Spleen (tissue), 11 donors: ENCODE results near the gene AMN. TPM values are rescaled to one million over a fixed set of nuclear protein-coding genes. Genes with fewer than 3 reads are reported as not detected.

ENCODE experiments used
- DNase-seq: peaks from one replicate; pipeline ENCODE4 v3.0.0-alpha.2; 2020
- H3K27ac ChIP-seq, 8 donors: fragments of 200-600 bp; sonication (generic) in 7 of 8; 1 replicate in 4 of 8; 2 replicates in 4 of 8; pipeline versions ENCODE4 v1.5.0 to v1.8.0; 2016 to 2021; ENCODE audit warnings: inconsistent platforms in 4 of 8, mild to moderate bottlenecking in 4 of 8, moderate library complexity in 1 of 8
- H3K27me3 ChIP-seq, 7 donors: fragments of 200-600 bp; sonication (generic) in 6 of 7; replicated peaks in 1 of 7; 1 replicate in 4 of 7; 2 replicates in 3 of 7; pipeline versions ENCODE4 v1.5.0 to v1.8.0; 2016 to 2021; ENCODE audit warnings: inconsistent platforms in 3 of 7, mild to moderate bottlenecking in 1 of 7
- H3K36me3 ChIP-seq, 6 donors: fragments of 200-600 bp; sonication (generic) in 5 of 6; 1 replicate in 4 of 6; 2 replicates in 2 of 6; pipeline versions ENCODE4 v1.5.0 to v1.8.0; 2016 to 2021; ENCODE audit warnings: inconsistent platforms in 2 of 6
- H3K4me1 ChIP-seq, 6 donors: fragments of 200-600 bp; sonication (generic) in 5 of 6; 1 replicate in 3 of 6; 2 replicates in 3 of 6; pipeline versions ENCODE4 v1.5.0 to v1.8.0; 2016 to 2021; ENCODE audit warnings: inconsistent platforms in 3 of 6
- H3K4me3 ChIP-seq, 8 donors: fragments of 200-600 bp; sonication (generic) in 7 of 8; 1 replicate in 4 of 8; 2 replicates in 4 of 8; pipeline versions ENCODE4 v1.5.0 to v1.8.0; 2016 to 2021; ENCODE audit warnings: inconsistent platforms in 4 of 8, mild to moderate bottlenecking in 4 of 8, moderate library complexity in 2 of 8
- H3K9me3 ChIP-seq, 8 donors: fragments of 200-600 bp; sonication (generic) in 7 of 8; 1 replicate in 4 of 8; 2 replicates in 4 of 8; pipeline versions ENCODE4 v1.5.0 to v1.8.0; 2016 to 2021; ENCODE audit warnings: inconsistent platforms in 4 of 8
- CTCF ChIP-seq, 11 experiments: fragments of 200-600 bp in 7 of 11; fragments of 450-650 bp in 4 of 11; sonication (generic) in 4 of 11; IDR thresholded peaks in 8 of 11; conservative IDR thresholded peaks in 3 of 11; 1 replicate in 7 of 11; 2 replicates in 4 of 11; pipeline versions ENCODE4 v1.4.0 to v1.8.0; 2016 to 2021; ENCODE audit warnings: antibody characterized with exemption in 11 of 11, inconsistent platforms in 4 of 11, mild to moderate bottlenecking in 1 of 11
- POLR2A ChIP-seq, 3 donors: fragments of 450-650 bp; IDR thresholded peaks; one replicate each; pipeline ENCODE4 v1.5.1; 2017; ENCODE audit warnings: antibody characterized with exemption in 3 of 3, mild to moderate bottlenecking in 1 of 3
- POLR2AphosphoS5 ChIP-seq, 3 donors: sonication (generic); formaldehyde crosslinking; IDR thresholded peaks; one replicate each; pipeline ENCODE4 v1.5.1; 2017; ENCODE audit warnings: antibody characterized with exemption in 3 of 3
- WGBS, 5 donors: extraction: QIAGEN DNeasy Blood & Tissue Kit in 3 of 5; methylation state at CpG; one replicate each; pipeline versions ENCODE4 v1.1.5 to v1.1.7; 2013 to 2018; 5-methylcytosine and 5-hydroxymethylcytosine counted together
- intact Hi-C: fragments of 100-400 bp; cut with DNase I; formaldehyde crosslinking; loops from one replicate; pipeline ENCODE4 v1.15.0; 2023; ENCODE audit warnings: low total_unique reads
- polyA plus RNA-seq, 3 donors: library from polyadenylated mRNA; stranded (reverse); fragments of 200-250 nt; gene quantifications; one replicate each; pipeline ENCODE4 v1.2.1, GENCODE V29; 2013
- total RNA-seq, 7 donors: library from RNA; depleted of rRNA in 3 of 7; stranded (reverse); fragments of >200 nt in 3 of 7; fragmentation: NEBNext Ultra II Directional in 4 of 7; extraction: Animal tissue kit (Norgen Biotek cat#: 25700) in 4 of 7; gene quantifications; one replicate each; pipeline versions ENCODE4 v1.1.0 to v1.2.1, GENCODE V29; 2016 to 2021
- donor health status: healthy with polysubstance abuse.
- donor health status: DM: no; HTN: no; CAD: no; lungs with moderate emphysema.
- donor health status: DM: no; HTN: no; CAD: no.
- donor health status: Bipolar disorder and iron deficiency.
- donor health status: healthy.
- donor health status: DM: no; HTN: no; CAD: no.
- donor health status: DM: yes; HTN: yes; CAD: no.

AMN gene
- total and polyA plus RNA-seq, 10 donors = 0.65 to 3.0 (median 2.2) TPM

- Histone ChIP-seq H3K4me1 (no peaks in the 10 kb centered on the region), H3K27ac (no peak overlapping the region), H3K9me3 (no peaks in the 10 kb centered on the region), H3K4me3 (no peak overlapping the region), H3K36me3 (peaks cover 0 to 100% (median 89%) of the 10 kb centered on the region in 6 donors), H3K27me3 (no peaks in the 10 kb centered on the region)
- TF ChIP-seq CTCF (IDR thresholded peaks at IDR 0.05 in 8 of 11, conservative IDR thresholded peaks at IDR 0.05 in 3 of 11) (no peak), POLR2A (IDR thresholded peaks at IDR 0.05) (no peak), POLR2AphosphoS5 (IDR thresholded peaks at IDR 0.05) (no peak)
- 90 to 95% (median 92%) methylated on average over 17 to 21 of the region's 21 CpGs for WGBS, 5 donors
- peak; percentile 41 for DNase-seq
- intact Hi-C loops = no loop called here
These were observed 44.4 kb downstream of the AMN start for GRCh38 chr14:102966681-102967505.

GRCh38 chr14:102967506-102967795 lies 45.0 kb downstream of the AMN start:
- WGBS, 5 donors = 91 to 96% (median 95%) methylated on average over 14 of the region's 14 CpGs
- peak; percentile 36 for DNase-seq
- TF ChIP-seq POLR2A (IDR thresholded peaks at IDR 0.05) = no peak
- no peak for TF ChIP-seq POLR2AphosphoS5 (IDR thresholded peaks at IDR 0.05)
- no peak for TF ChIP-seq CTCF (IDR thresholded peaks at IDR 0.05 in 8 of 11, conservative IDR thresholded peaks at IDR 0.05 in 3 of 11)

GRCh38 chr14:102968306-102968705 lies 45.8 kb downstream of the AMN start:
- H3K9me3 ChIP-seq = no peaks in the 10 kb centered on the region
- no peak overlapping the region for H3K4me3 ChIP-seq
- TF ChIP-seq CTCF (IDR thresholded peaks at IDR 0.05 in 8 of 11, conservative IDR thresholded peaks at IDR 0.05 in 3 of 11) (no peak), POLR2A (IDR thresholded peaks at IDR 0.05) (no peak), POLR2AphosphoS5 (IDR thresholded peaks at IDR 0.05) (no peak)
- H3K27me3 ChIP-seq = no peaks in the 10 kb centered on the region
- 90 to 97% (median 94%) methylated on average over 13 of the region's 13 CpGs for WGBS, 5 donors
- DNase-seq = no peak
- no peak overlapping the region for H3K27ac ChIP-seq
- H3K36me3 ChIP-seq = peaks cover 0 to 100% (median 85%) of the 10 kb centered on the region in 6 donors
- intact Hi-C loops = no loop called here
- H3K4me1 ChIP-seq = no peaks in the 10 kb centered on the region

More at GRCh38 chr14:102967506-102967795, 45.0 kb downstream of the AMN start:
- H3K27me3 ChIP-seq = no peaks in the 10 kb centered on the region
- H3K36me3 ChIP-seq = peaks cover 0 to 100% (median 87%) of the 10 kb centered on the region in 6 donors
- H3K27ac ChIP-seq = no peak overlapping the region
- intact Hi-C loops = no loop called here
- H3K9me3 ChIP-seq = no peaks in the 10 kb centered on the region
- H3K4me3 ChIP-seq = no peak overlapping the region
- no peaks in the 10 kb centered on the region for H3K4me1 ChIP-seq

- WGBS, 5 donors = 92 to 96% (median 95%) methylated on average over 22 to 26 of the region's 26 CpGs
- peaks cover 0 to 100% (median 82%) of the 10 kb centered on the region in 6 donors for H3K36me3 ChIP-seq
- DNase-seq = peak; percentile 63
These were observed 46.8 kb downstream of the AMN start for GRCh38 chr14:102969060-102969791.

More at GRCh38 chr14:102969060-102969791, 46.8 kb downstream of the AMN start:
- no peaks in the 10 kb centered on the region for H3K4me1 ChIP-seq
- TF ChIP-seq CTCF (IDR thresholded peaks at IDR 0.05 in 8 of 11, conservative IDR thresholded peaks at IDR 0.05 in 3 of 11) (no peak), POLR2AphosphoS5 (IDR thresholded peaks at IDR 0.05) (peak in 1 of 3 donors; percentile 18)
- no peaks in the 10 kb centered on the region for H3K27me3 ChIP-seq
- H3K4me3 ChIP-seq = no peak overlapping the region
- no peaks in the 10 kb centered on the region for H3K9me3 ChIP-seq
- intact Hi-C loops = no loop called here
- no peak overlapping the region for H3K27ac ChIP-seq
